GM19099 (cell line): ENCODE data around the gene TMEM139.

ENCODE experiments used
- POLR2A ChIP-seq: IDR thresholded peaks from 3 replicates; pipeline ENCODE4 v1.6.1; 2011; ENCODE audit warnings: low read depth; ENCODE audit not compliant: insufficient read length; ENCODE audit errors: extremely low read depth

Gene TMEM139

DNA sequence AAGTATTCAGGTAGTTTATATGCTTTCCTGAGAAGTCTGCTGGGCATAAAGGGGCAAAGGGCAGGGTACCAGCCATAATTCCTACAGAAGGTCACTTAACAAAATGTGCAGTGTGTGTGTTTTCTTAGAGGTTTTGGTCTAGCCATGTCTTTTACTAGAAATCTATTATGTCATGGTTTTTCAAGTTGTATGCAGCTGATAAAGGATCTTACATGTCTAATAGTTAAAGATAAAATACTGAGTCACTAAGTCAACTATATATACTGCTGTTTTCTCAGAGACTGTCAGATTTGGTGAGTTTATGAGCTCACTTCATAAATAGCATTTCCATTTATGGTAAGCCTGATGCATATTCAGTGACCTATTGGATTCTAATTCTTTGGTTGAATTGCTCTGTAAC lies 11.1 kb downstream of the TMEM139 start:
- TF ChIP-seq POLR2A, result no peak

GRCh38 chr7:143296686-143297085 lies 11.9 kb downstream of the TMEM139 start:
- TF ChIP-seq POLR2A, result no peak

DNA sequence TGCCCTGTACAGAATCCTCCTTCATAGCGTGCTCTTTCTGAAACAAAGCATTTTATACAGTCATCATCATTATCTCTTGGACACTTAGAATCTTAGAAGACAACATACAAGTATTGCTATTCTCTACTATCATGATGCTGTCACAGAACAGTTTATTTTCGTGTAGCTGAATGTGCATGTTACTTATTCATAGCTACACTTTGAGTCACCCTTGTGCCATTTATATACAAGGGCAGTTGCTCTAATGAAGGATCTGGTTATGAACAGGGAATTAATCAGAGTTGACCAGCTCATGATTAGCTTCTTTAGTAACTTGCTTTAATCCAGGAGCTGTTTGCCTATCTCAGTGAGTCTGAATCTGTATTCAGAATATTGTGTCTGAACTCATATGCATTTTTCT lies 14.6 kb downstream of the TMEM139 start:
- no peak for TF ChIP-seq POLR2A

- TF ChIP-seq POLR2A, result no peak
Observed at GRCh38 chr7:143299840-143300239, 15.1 kb downstream of the TMEM139 start.

GRCh38 chr7:143300959-143301935 lies 16.5 kb downstream of the TMEM139 start:
- no peak for TF ChIP-seq POLR2A

- TF ChIP-seq POLR2A, result no peak
Observed at GRCh38 chr7:143303733-143304132, 19.0 kb downstream of the TMEM139 start.

GRCh38 chr7:143304938-143305337 lies 20.2 kb downstream of the TMEM139 start:
- TF ChIP-seq POLR2A, result no peak

- no peak for TF ChIP-seq POLR2A
Observed at GRCh38 chr7:143305423-143306070, 20.8 kb downstream of the TMEM139 start.

GRCh38 chr7:143308632-143309031 lies 23.9 kb downstream of the TMEM139 start:
- no peak for TF ChIP-seq POLR2A

DNA sequence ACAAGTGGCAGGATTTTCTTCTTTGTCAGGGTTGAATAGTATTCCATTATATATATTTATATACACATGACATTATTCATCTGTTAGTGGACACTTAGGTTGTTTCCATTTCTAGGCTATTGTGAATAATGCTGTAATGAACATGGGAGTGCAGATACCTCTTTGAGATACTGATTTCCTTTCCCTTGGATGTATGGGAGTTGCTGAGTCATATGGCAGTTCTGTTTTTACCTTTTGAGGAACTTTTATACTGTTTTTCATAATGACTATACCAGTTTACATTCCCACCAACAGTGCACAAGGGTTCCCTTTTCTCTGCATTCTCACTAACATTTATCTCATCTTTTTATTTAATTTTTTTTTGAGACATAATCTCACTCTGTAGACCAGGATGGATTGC lies 29.4 kb downstream of the TMEM139 start:
- no peak for TF ChIP-seq POLR2A

GRCh38 chr7:143315776-143316175 lies 31.0 kb downstream of the TMEM139 start, which contains the start of gene CLCN1:
CLCN1 (plus strand) TSS chr7:143316111; CDS start chr7:143316213, 102 bp downstream.
- TF ChIP-seq POLR2A, result no peak

- TF ChIP-seq POLR2A, result no peak
Observed at GRCh38 chr7:143316492-143316891, 31.7 kb downstream of the TMEM139 start.

GRCh38 chr7:143318661-143319060 lies 33.9 kb downstream of the TMEM139 start:
- no peak for TF ChIP-seq POLR2A

DNA sequence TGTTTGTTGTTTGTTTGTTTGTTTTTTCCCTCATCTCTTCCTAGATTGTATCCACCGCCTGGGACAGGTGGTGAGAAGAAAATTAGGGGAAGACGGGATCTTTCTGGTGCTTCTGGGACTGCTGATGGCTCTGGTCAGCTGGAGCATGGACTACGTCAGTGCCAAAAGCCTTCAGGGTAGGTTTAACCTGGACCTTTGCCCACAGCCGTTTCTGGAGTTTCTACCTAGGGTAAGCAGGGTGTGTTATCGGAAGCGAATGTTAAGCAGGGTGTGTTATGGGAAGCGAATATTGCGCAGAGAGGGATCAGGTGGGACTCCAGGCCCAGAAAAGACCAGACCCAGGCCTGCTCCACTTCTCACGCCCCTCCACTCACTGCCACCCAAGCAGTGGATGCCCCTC lies 35.9 kb downstream of the TMEM139 start:
- no peak for TF ChIP-seq POLR2A

DNA sequence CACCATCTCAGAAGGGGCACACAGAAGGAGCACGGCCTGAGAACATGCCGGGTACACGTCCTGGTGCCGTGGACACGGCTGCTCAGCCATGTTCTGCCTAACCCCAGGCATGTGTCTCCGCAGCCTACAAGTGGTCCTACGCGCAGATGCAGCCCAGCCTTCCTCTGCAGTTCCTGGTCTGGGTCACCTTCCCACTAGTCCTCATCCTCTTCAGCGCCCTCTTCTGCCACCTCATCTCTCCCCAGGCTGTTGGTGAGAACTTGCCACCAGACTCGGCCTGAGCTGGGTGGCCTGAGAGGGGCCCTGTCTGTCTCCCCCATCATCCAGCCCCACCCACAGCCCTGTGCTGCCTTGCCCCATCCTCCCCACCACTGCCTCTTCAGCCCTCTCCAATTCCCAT lies 36.5 kb downstream of the TMEM139 start:
- no peak for TF ChIP-seq POLR2A

GRCh38 chr7:143321734-143322133 lies 37.0 kb downstream of the TMEM139 start:
- no peak for TF ChIP-seq POLR2A
